Prostate gland (tissue), 2 donors: ENCODE results near the gene TEX2. TPM values are rescaled to one million over a fixed set of nuclear protein-coding genes. Genes with fewer than 3 reads are reported as not detected.

Source experiments
- DNase-seq: peaks from one replicate; pipeline ENCODE4 v3.0.0-alpha.2; 2019; ENCODE audit warnings: low spot score
- H3K27ac ChIP-seq, 2 donors: fragments of 200-600 bp; sonication (generic); 2 replicates each; pipeline ENCODE4 v1.5.1; 2017 to 2019
- H3K27me3 ChIP-seq: fragments of 200-600 bp; sonication (generic); replicated peaks from 2 replicates; pipeline ENCODE4 v1.5.1; 2019; ENCODE audit not compliant: insufficient read depth
- H3K36me3 ChIP-seq, 2 donors: fragments of 200-600 bp; sonication (generic); 1 replicate in 1 of 2; 2 replicates in 1 of 2; pipeline versions ENCODE4 v1.5.1 to v1.8.1; 2017 to 2019
- H3K4me1 ChIP-seq: fragments of 200-600 bp; sonication (generic); replicated peaks from 2 replicates; pipeline ENCODE4 v1.5.1; 2019
- H3K4me3 ChIP-seq, 2 donors: fragments of 200-600 bp; sonication (generic); 2 replicates each; pipeline ENCODE4 v1.5.1; 2017 to 2019
- H3K9me3 ChIP-seq: fragments of 200-600 bp; sonication (generic); 2 replicates; pipeline ENCODE4 v1.5.1; 2017
- CTCF ChIP-seq, 4 experiments: fragments of 200-600 bp in 2 of 4; fragments of 450-650 bp in 2 of 4; sonication (generic) in 2 of 4; IDR thresholded peaks; 1 replicate in 3 of 4; 2 replicates in 1 of 4; pipeline ENCODE4 v1.5.1; 2016 to 2019; ENCODE audit warnings: antibody characterized with exemption in 4 of 4, mild to moderate bottlenecking in 2 of 4, moderate library complexity in 2 of 4
- POLR2A ChIP-seq: fragments of 450-650 bp; IDR thresholded peaks from one replicate; pipeline ENCODE4 v1.6.1; 2016; ENCODE audit warnings: antibody characterized with exemption, mild to moderate bottlenecking
- POLR2AphosphoS5 ChIP-seq: sonication (generic); formaldehyde crosslinking; IDR thresholded peaks from one replicate; pipeline ENCODE4 v1.6.1; 2017; ENCODE audit warnings: antibody characterized with exemption
- WGBS: methylation state at CpG from one replicate; pipeline ENCODE4 v1.1.5; 2018; 5-methylcytosine and 5-hydroxymethylcytosine counted together
- intact Hi-C: fragments of 100-400 bp; cut with DNase I; formaldehyde crosslinking; loops from one replicate; pipeline ENCODE4 v1.14.2; 2022
- total RNA-seq, 2 donors: library from RNA; depleted of rRNA; stranded (reverse); fragments of >200 nt; gene quantifications; one replicate each; pipeline ENCODE4 v1.1.0, GENCODE V29; 2016

TEX2 gene
- total RNA-seq, 2 donors from 2014 or later, result 31.3 to 43.8 TPM

- peak overlapping the region in 1 of 2 donors; percentile 61 for H3K27ac ChIP-seq
- H3K9me3 ChIP-seq, result no peaks in the 10 kb centered on the region
- intact Hi-C loops, result no loop called here
- peaks cover 14% of the 10 kb centered on the region for H3K4me1 ChIP-seq
- no peak for TF ChIP-seq CTCF (IDR thresholded peaks at IDR 0.05)
- H3K27me3 ChIP-seq, result no peaks in the 10 kb centered on the region
- no peak overlapping the region for H3K4me3 ChIP-seq
- no peak for DNase-seq
- H3K36me3 ChIP-seq, result no peaks in the 10 kb centered on the region
- 99% methylated on average over 5 of the region's 5 CpGs for WGBS
Observed at GRCh38 chr17:64109400-64109799, 153.7 kb downstream of the TEX2 start.

DNA sequence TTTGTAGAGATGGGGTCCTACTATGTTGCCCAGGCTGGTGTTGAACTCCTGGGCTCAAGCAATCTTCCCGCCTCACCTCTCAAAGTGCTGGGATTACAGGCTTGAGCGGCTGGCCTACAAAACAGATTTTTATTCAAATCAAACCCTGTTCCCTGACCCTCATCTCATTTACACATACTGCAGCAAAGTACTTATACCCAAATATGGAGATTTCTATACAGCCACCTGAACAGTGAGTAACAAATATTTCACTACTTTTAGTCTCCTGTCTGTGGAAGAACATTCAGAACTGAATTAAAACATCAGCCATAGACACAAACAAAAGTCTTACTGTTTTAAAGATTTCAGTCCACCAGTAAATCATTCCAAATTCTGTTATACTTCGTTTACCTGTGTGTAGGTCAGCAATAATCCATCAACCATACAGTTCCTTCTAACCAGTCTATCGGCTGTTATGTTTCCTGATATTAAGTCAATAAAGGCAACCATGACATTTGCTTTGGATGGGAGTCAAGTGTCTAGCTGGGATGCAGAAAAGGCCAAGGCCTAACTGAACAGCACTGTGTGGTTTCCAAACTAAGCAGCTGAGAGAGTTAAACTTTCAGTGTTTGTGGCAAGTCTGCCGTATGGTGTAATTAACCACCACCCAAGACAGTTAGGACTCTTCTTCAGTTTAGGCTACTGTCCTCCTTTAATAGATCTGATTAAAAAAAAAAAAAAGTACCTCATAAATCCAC is 155.4 kb downstream of the TEX2 start:
- Histone ChIP-seq H3K27me3 (no peaks in the 10 kb centered on the region), H3K9me3 (no peaks in the 10 kb centered on the region), H3K4me3 (no peak overlapping the region), H3K27ac (peak overlapping the region; percentile 49 to 61), H3K36me3 (no peaks in the 10 kb centered on the region), H3K4me1 (peaks cover 14% of the 10 kb centered on the region)
- intact Hi-C loops, result no loop called here
- peak; percentile 58 for DNase-seq
- peak; percentile 70 for TF ChIP-seq POLR2AphosphoS5
- TF ChIP-seq POLR2A, result no peak
- 40% methylated on average over 5 of the region's 5 CpGs for WGBS

DNA sequence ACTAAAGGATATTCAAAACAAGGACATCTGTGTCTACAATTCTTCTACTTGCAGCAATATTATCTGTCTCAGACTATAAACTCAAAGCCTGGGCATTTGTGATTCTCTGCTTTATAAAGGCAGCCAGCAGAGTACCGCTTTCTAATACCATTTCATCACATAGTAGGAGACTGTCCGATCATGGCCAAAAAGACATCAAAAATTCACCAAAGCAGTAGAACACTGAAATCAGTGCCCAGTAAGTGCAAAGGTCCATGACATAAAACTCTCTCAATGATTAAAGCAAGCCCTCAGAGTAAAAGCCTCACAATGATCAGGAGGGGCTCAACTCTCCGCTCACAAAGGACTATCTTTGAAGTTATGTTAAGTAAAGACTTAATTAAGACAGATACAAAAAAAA is 156.1 kb downstream of the TEX2 start:
- H3K4me3 ChIP-seq, result no peak overlapping the region
- H3K9me3 ChIP-seq, result no peaks in the 10 kb centered on the region
- peak overlapping the region; percentile 49 to 61 for H3K27ac ChIP-seq
- H3K4me1 ChIP-seq, result peaks cover 14% of the 10 kb centered on the region
- H3K27me3 ChIP-seq, result no peaks in the 10 kb centered on the region
- intact Hi-C loops, result no loop called here
- TF ChIP-seq POLR2A (no peak), POLR2AphosphoS5 (no peak), CTCF (IDR thresholded peaks at IDR 0.05) (no peak)
- DNase-seq, result no peak
- WGBS, result 76% methylated on average over 3 of the region's 3 CpGs
- H3K36me3 ChIP-seq, result no peaks in the 10 kb centered on the region

DNA sequence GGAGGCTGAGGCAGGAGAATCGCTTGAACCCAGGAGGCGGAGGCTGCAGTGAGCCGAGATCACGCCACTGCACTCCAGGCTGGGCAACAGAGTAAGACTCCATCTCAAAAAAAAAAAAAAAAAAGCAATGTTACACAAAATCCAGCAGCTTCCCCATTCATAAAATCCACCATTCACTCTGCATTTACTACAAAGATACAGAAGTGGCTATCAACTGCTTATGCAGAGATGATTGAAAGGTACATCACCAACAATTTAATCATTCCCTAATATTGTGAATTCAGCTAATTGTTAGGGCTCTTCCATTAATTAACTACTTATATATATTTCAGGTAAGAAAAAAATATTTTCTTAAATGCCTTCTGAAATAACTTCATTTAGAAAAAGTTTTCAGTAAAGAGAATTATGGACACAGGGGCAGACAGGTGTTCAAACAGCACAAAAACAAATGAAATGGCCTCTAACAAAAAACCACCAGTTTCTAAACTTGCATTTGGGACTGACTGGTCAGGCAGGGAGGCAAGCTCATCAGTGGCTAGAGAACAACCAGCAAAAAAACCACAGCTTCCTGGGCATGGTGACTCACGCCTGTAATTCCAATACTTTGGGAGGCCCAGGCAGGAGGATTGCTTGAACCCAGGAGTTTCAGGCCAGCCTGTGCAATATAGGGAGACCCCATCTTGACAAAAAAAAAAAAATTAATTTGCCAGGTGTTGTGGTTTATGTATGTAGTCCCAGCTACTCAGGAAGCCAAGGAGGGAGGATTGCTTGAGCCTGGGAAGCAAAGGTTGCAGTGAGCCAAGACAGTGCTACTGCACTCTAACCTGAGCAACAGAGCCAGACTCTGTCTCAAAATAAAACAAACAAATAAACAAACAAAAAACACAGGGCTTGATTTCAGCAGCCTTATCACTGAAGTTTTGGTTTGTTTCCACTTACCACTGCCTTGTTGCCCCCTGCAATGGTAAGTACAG is 159.4 kb downstream of the TEX2 start:
- WGBS, result 79% methylated on average over 5 of the region's 5 CpGs

More for the DNA sequence above, 159.4 kb downstream of the TEX2 start:
- Histone ChIP-seq H3K27me3 (no peaks in the 10 kb centered on the region), H3K4me1 (peaks cover 14% of the 10 kb centered on the region), H3K36me3 (no peaks in the 10 kb centered on the region), H3K27ac (no peak overlapping the region), H3K4me3 (no peak overlapping the region), H3K9me3 (no peaks in the 10 kb centered on the region)
- TF ChIP-seq POLR2AphosphoS5, result no peak
- no peak for TF ChIP-seq POLR2A
- TF ChIP-seq CTCF (IDR thresholded peaks at IDR 0.05), result no peak
- intact Hi-C loops, result no loop called here
- no peak for DNase-seq
